ENCODE measurements around the gene IL33.

DNA sequence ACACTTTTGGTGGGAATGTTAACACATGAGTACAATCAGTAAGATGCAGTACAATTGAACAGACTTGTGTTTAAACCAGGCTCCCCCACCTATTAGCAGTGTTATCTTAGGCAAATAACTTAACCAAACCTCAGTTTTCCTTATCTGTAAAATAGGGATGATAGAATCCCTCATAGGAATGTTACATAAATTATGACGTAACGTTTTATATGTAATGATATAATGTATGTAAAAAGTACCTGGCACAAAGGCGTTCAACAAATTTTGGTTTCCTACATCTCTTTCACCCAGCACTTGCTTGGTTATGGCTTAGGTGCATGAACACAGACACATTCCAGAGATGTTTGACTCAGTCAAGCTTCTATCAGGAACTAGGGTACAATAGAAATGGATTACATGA lies 26.7 kb upstream of the IL33 start:
- TF ChIP-seq POLR2A (IDR thresholded peaks at IDR 0.05; ENCODE audit: low read depth) = no peak
- TF ChIP-seq, protein P1, sequence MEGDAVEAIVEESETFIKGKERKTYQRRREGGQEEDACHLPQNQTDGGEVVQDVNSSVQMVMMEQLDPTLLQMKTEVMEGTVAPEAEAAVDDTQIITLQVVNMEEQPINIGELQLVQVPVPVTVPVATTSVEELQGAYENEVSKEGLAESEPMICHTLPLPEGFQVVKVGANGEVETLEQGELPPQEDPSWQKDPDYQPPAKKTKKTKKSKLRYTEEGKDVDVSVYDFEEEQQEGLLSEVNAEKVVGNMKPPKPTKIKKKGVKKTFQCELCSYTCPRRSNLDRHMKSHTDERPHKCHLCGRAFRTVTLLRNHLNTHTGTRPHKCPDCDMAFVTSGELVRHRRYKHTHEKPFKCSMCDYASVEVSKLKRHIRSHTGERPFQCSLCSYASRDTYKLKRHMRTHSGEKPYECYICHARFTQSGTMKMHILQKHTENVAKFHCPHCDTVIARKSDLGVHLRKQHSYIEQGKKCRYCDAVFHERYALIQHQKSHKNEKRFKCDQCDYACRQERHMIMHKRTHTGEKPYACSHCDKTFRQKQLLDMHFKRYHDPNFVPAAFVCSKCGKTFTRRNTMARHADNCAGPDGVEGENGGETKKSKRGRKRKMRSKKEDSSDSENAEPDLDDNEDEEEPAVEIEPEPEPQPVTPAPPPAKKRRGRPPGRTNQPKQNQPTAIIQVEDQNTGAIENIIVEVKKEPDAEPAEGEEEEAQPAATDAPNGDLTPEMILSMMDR (IDR thresholded peaks at IDR 0.05) = no peak
- no peak for TF ChIP-seq POLR2AphosphoS5 (IDR thresholded peaks at IDR 0.05)

Data from esophagus muscularis mucosa (tissue), 3 donors.